Stromal cell of bone marrow (primary cell): ENCODE data around the gene OR1B1.
"Not testable (repeated sequence)": the region's sequence is repeated elsewhere in the genome, so short reads cannot be mapped to it uniquely, and the experiment has no call there.

Source experiments
- DNase-seq: peaks from one replicate; pipeline ENCODE4 v3.0.0-alpha.2; 2012; ENCODE audit warnings: low read depth

Gene OR1B1

GRCh38 chr9:122657527-122657926, at the start of gene OR1B1:
TSS of gene OR1B1 (minus strand) at chr9:122657627.
- DNase-seq, result no peak

GRCh38 chr9:122695696-122696095, 38.3 kb upstream of the OR1B1 start:
- DNase-seq, result no peak

GRCh38 chr9:122684851-122685250, 27.4 kb upstream of the OR1B1 start:
- no peak for DNase-seq

- no peak for DNase-seq
Measured at GRCh38 chr9:122672481-122672880, 15.1 kb upstream of the OR1B1 start.

GRCh38 chr9:122661416-122661815, 4.0 kb upstream of the OR1B1 start, which contains the start of gene OR1L1:
TSS of gene OR1L1 (plus strand) at chr9:122661716. CDS start at chr9:122661716, 0 bp downstream.
- DNase-seq, result no peak

GRCh38 chr9:122656378-122656777, 1.0 kb downstream of the OR1B1 start:
- DNase-seq, result no peak

GRCh38 chr9:122642226-122642625, 15.2 kb downstream of the OR1B1 start:
- DNase-seq, result no peak

GRCh38 chr9:122619996-122620395, 37.4 kb downstream of the OR1B1 start:
- no peak for DNase-seq

GRCh38 chr9:122614362-122614761, 43.1 kb downstream of the OR1B1 start, which contains the start of gene OR1Q1:
TSS of gene OR1Q1 (plus strand) at chr9:122614738. CDS start at chr9:122614738, 0 bp downstream.
- no peak for DNase-seq

GRCh38 chr9:122609804-122610203, 47.6 kb downstream of the OR1B1 start:
- no peak for DNase-seq

- DNase-seq, result no peak
Measured at GRCh38 chr9:122606587-122606986, 50.8 kb downstream of the OR1B1 start.

GRCh38 chr9:122605691-122606090, 51.7 kb downstream of the OR1B1 start:
- no peak for DNase-seq

- DNase-seq, result not testable (repeated sequence)
Measured at GRCh38 chr9:122583284-122583683, 74.1 kb downstream of the OR1B1 start, which contains the start of gene OR1L8. TSS of gene OR1L8 (minus strand) at chr9:122583384. CDS start at chr9:122568477, 14,907 bp downstream.

GRCh38 chr9:122580360-122580759, 77.1 kb downstream of the OR1B1 start:
- DNase-seq, result peak; percentile 3

- DNase-seq, result no peak
Measured at GRCh38 chr9:122579874-122580273, 77.6 kb downstream of the OR1B1 start.
